Measurements from ENCODE around the gene GCSAM.
"Not testable (repeated sequence)": the region's sequence is repeated elsewhere in the genome, so short reads cannot be mapped to it uniquely, and the experiment has no call there.

DNA sequence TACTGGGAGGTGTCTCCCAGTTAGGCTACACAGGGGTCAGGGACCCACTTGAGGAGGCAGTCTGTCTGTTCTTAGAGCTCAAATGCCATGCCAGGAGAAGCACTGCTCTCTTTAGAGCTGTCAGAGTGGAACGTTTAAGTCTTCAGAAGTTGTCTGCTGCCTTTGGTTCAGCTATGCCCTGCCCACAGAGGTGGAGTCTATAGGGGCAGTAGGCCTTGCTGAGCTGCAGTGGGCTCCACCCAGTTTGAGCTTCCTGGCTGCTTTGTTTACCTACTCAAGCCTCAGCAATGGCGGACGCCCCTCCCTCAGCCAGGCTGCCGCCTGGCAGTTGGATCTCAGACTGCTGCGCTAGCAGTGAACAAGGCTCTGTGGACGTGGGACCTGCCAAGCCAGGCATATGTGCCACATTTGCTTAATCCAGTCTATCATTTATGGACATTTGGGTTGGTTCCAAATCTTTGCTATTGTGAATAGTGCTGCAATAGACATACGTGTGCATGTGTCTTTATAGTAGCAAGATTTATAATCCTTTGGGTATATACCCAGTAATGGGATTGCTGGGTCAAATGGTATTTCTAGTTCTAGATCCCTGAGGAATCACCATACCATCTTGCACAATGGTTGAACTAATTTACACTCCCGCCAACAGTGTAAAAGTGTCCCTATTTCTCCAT is 60.5 kb downstream of the GCSAM start:
- TF ChIP-seq, protein P1, sequence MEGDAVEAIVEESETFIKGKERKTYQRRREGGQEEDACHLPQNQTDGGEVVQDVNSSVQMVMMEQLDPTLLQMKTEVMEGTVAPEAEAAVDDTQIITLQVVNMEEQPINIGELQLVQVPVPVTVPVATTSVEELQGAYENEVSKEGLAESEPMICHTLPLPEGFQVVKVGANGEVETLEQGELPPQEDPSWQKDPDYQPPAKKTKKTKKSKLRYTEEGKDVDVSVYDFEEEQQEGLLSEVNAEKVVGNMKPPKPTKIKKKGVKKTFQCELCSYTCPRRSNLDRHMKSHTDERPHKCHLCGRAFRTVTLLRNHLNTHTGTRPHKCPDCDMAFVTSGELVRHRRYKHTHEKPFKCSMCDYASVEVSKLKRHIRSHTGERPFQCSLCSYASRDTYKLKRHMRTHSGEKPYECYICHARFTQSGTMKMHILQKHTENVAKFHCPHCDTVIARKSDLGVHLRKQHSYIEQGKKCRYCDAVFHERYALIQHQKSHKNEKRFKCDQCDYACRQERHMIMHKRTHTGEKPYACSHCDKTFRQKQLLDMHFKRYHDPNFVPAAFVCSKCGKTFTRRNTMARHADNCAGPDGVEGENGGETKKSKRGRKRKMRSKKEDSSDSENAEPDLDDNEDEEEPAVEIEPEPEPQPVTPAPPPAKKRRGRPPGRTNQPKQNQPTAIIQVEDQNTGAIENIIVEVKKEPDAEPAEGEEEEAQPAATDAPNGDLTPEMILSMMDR (conservative IDR thresholded peaks at IDR 0.05; ENCODE audit: low read length): not testable (repeated sequence)
- not testable (repeated sequence) for TF ChIP-seq EZH2phosphoT487 (IDR thresholded peaks at IDR 0.05; ENCODE audit: borderline replicate concordance)

Data from Loucy (cell line).